Iris pigment epithelial cell (primary cell): Measurements from ENCODE around the gene GPR160.
"Not testable (repeated sequence)": the region's sequence is repeated elsewhere in the genome, so short reads cannot be mapped to it uniquely, and the experiment has no call there.

Experiments
- DNase-seq: peaks from one replicate; pipeline ENCODE4 v3.0.0-alpha.2; 2011; ENCODE audit warnings: low read depth

GPR160 gene

GRCh38 chr3:170037463-170038433 is at the start of gene GPR160:
Gene GPR160 (plus strand): TSS chr3:170037995. CDS start chr3:170083973, 45,978 bp downstream.
- peak; percentile 21 for DNase-seq

- DNase-seq: peak; percentile 21
These were observed 47.4 kb upstream of the GPR160 start for GRCh38 chr3:169990431-169990830.

GRCh38 chr3:169992156-169992555 is 45.6 kb upstream of the GPR160 start:
- DNase-seq: no peak

- no peak for DNase-seq
These were observed 45.0 kb upstream of the GPR160 start for GRCh38 chr3:169992781-169993180.

- DNase-seq: no peak
These were observed 44.0 kb upstream of the GPR160 start for GRCh38 chr3:169993761-169994160.

- DNase-seq: no peak
These were observed 41.7 kb upstream of the GPR160 start for GRCh38 chr3:169996063-169996462.

- peak; percentile 98 for DNase-seq
These were observed 39.1 kb upstream of the GPR160 start for GRCh38 chr3:169998668-169999131.

- DNase-seq: no peak
These were observed 38.4 kb upstream of the GPR160 start for GRCh38 chr3:169999433-169999832.

- DNase-seq: no peak
These were observed 37.7 kb upstream of the GPR160 start for GRCh38 chr3:170000051-170000450.

GRCh38 chr3:170002231-170002630 is 35.6 kb upstream of the GPR160 start:
- no peak for DNase-seq

GRCh38 chr3:170002879-170003278 is 34.9 kb upstream of the GPR160 start:
- DNase-seq: no peak

GRCh38 chr3:170003881-170004356 is 33.9 kb upstream of the GPR160 start:
- DNase-seq: no peak

GRCh38 chr3:170007031-170007663 is 30.6 kb upstream of the GPR160 start:
- peak; percentile 95 for DNase-seq

GRCh38 chr3:170010498-170010897 is 27.3 kb upstream of the GPR160 start:
- DNase-seq: no peak

GRCh38 chr3:170012683-170013400 is 25.0 kb upstream of the GPR160 start:
- DNase-seq: no peak

- DNase-seq: no peak
These were observed 21.7 kb upstream of the GPR160 start for GRCh38 chr3:170016057-170016456.

GRCh38 chr3:170019306-170019705 is 18.5 kb upstream of the GPR160 start:
- DNase-seq: not testable (repeated sequence)

GRCh38 chr3:170021083-170021482 is 16.7 kb upstream of the GPR160 start:
- DNase-seq: no peak

GRCh38 chr3:170022336-170022735 is 15.5 kb upstream of the GPR160 start:
- no peak for DNase-seq

- no peak for DNase-seq
These were observed 14.6 kb upstream of the GPR160 start for GRCh38 chr3:170023165-170023564.

GRCh38 chr3:170024581-170024980 is 13.2 kb upstream of the GPR160 start:
- DNase-seq: no peak
